Left forelimb (tissue), 1 donor: ENCODE measurements around the gene SRRM5.
"Not testable (repeated sequence)": the region's sequence is repeated elsewhere in the genome, so short reads cannot be mapped to it uniquely, and the experiment has no call there.

Experiments
- DNase-seq: peaks from one replicate; pipeline ENCODE4 v3.0.0-alpha.2; 2018; ENCODE audit warnings: low spot score

The SRRM5 gene

GRCh38 chr19:43638214-43638994 lies 26.5 kb downstream of the SRRM5 start:
- no peak for DNase-seq

GRCh38 chr19:43638995-43639518 lies 27.2 kb downstream of the SRRM5 start:
- no peak for DNase-seq

- DNase-seq: no peak
These were observed 27.9 kb downstream of the SRRM5 start, which contains the start of gene CADM4 for GRCh38 chr19:43639519-43640423. CADM4 (minus strand) TSS chr19:43639850; CDS start chr19:43639790, 60 bp downstream.

- no peak for DNase-seq
These were observed 28.5 kb downstream of the SRRM5 start for GRCh38 chr19:43640424-43640757.

GRCh38 chr19:43641333-43641732 lies 29.4 kb downstream of the SRRM5 start:
- no peak for DNase-seq

- no peak for DNase-seq
These were observed 30.6 kb downstream of the SRRM5 start for GRCh38 chr19:43642531-43642930.

GRCh38 chr19:43643326-43643725 lies 31.4 kb downstream of the SRRM5 start:
- no peak for DNase-seq

GRCh38 chr19:43644181-43644580 lies 32.3 kb downstream of the SRRM5 start:
- DNase-seq: no peak

- DNase-seq: no peak
These were observed 36.7 kb downstream of the SRRM5 start for GRCh38 chr19:43648633-43649032.

- DNase-seq: no peak
These were observed 37.6 kb downstream of the SRRM5 start for GRCh38 chr19:43649514-43649913.

- not testable (repeated sequence) for DNase-seq
These were observed 38.4 kb downstream of the SRRM5 start for GRCh38 chr19:43650276-43650675.

- no peak for DNase-seq
These were observed 40.1 kb downstream of the SRRM5 start for GRCh38 chr19:43651758-43652545.

- DNase-seq: no peak
These were observed 40.6 kb downstream of the SRRM5 start for GRCh38 chr19:43652546-43652874.

GRCh38 chr19:43656436-43656835 lies 44.5 kb downstream of the SRRM5 start:
- no peak for DNase-seq

- no peak for DNase-seq
These were observed 46.1 kb downstream of the SRRM5 start for GRCh38 chr19:43658001-43658400.

- DNase-seq: no peak
These were observed 46.6 kb downstream of the SRRM5 start for GRCh38 chr19:43658494-43658893.

GRCh38 chr19:43660301-43660970 lies 48.5 kb downstream of the SRRM5 start:
- DNase-seq: no peak

- no peak for DNase-seq
These were observed 49.1 kb downstream of the SRRM5 start for GRCh38 chr19:43660971-43661360.

GRCh38 chr19:43662487-43662886 lies 50.6 kb downstream of the SRRM5 start:
- DNase-seq: no peak

- DNase-seq: no peak
These were observed 52.1 kb downstream of the SRRM5 start for GRCh38 chr19:43664018-43664417.
